IMR-90 (cell line): ENCODE results near the gene MOB2. TPM values are rescaled to one million over a fixed set of nuclear protein-coding genes. Genes with fewer than 3 reads are reported as not detected.

Experiments used
- ATAC-seq: fragments of 200-7000 bp; cut with Tn5 transposase; 2 replicates; pipeline ENCODE4 v1.9.1; 2020; ENCODE audit warnings: low read depth, mild to moderate bottlenecking, moderate library complexity
- BruUV-seq: library from RNA; stranded (reverse); fragments of 400-500 nt; replicated peaks from 2 replicates; lab custom pipeline; 2021; lab: Mats Ljungman, UMichigan
- CTCF ChIA-PET: fragments of 300-600 bp; formaldehyde crosslinking; extraction: SDS; loops from one replicate; lab custom pipeline; 2021; ENCODE audit warnings: antibody characterized with exemption; lab: Yijun Ruan, JAX
- POLR2A ChIA-PET: fragments of 300-600 bp; sonication (Branson Sonifier 250); formaldehyde crosslinking; loops from one replicate; lab custom pipeline; 2022; ENCODE audit warnings: antibody characterized with exemption; ENCODE audit not compliant: unreplicated experiment; lab: Charles Lee
- DNase-seq: peaks from one replicate; pipeline ENCODE4 v3.0.0; 2013
- H2AFZ ChIP-seq: replicated peaks from 2 replicates; pipeline ENCODE3; 2013; ENCODE audit warnings: low read length, mild to moderate bottlenecking; ENCODE audit not compliant: poor library complexity
- H2AK5ac ChIP-seq: 2 replicates; pipeline ENCODE4 v1.6.1; 2013; ENCODE audit warnings: low read depth, low read length, inconsistent platforms
- H2AK9ac ChIP-seq: replicated peaks from 2 replicates; pipeline ENCODE3; 2013; ENCODE audit warnings: mild to moderate bottlenecking, low read depth, low read length, moderate library complexity; ENCODE audit not compliant: poor library complexity
- H2BK120ac ChIP-seq: 2 replicates; pipeline ENCODE4 v1.6.1; 2013; ENCODE audit warnings: low read depth, low read length, inconsistent platforms
- H2BK15ac ChIP-seq: 3 replicates; pipeline ENCODE4 v1.6.1; 2013; ENCODE audit warnings: low read depth, low read length, inconsistent platforms
- H2BK20ac ChIP-seq: 2 replicates; pipeline ENCODE4 v1.6.1; 2013; ENCODE audit warnings: low read depth, mild to moderate bottlenecking, inconsistent platforms, low read length, moderate library complexity
- H2BK5ac ChIP-seq: 2 replicates; pipeline ENCODE4 v1.6.1; 2013; ENCODE audit warnings: mild to moderate bottlenecking, low read depth, low read length, inconsistent platforms; ENCODE audit not compliant: poor library complexity, severe bottlenecking
- H3K14ac ChIP-seq: replicated peaks from 2 replicates; pipeline ENCODE4 v1.6.1; 2013; ENCODE audit warnings: low read depth, low read length, inconsistent platforms
- H3K18ac ChIP-seq: 2 replicates; pipeline ENCODE4 v1.6.1; 2013; ENCODE audit warnings: low read depth, low read length, control low read depth
- H3K23ac ChIP-seq: 2 replicates; pipeline ENCODE4 v1.6.1; 2013; ENCODE audit warnings: low read depth, low read length, inconsistent platforms
- H3K27ac ChIP-seq: 2 replicates; pipeline ENCODE4 v1.5.1; 2013; ENCODE audit warnings: mild to moderate bottlenecking, control low read depth, low read length; ENCODE audit not compliant: insufficient read depth
- H3K27me3 ChIP-seq: 2 replicates; pipeline ENCODE4 v1.6.1; 2013; ENCODE audit warnings: low read length; ENCODE audit not compliant: control insufficient read depth, insufficient read depth
- H3K36me3 ChIP-seq: 2 replicates; pipeline ENCODE4 v1.6.1; 2013; ENCODE audit warnings: low read length, mixed read lengths; ENCODE audit not compliant: control insufficient read depth, insufficient read depth
- H3K4ac ChIP-seq: 2 replicates; pipeline ENCODE4 v1.6.1; 2013; ENCODE audit warnings: low read depth, low read length, inconsistent platforms
- H3K4me1 ChIP-seq: 2 replicates; pipeline ENCODE4 v1.6.1; 2013; ENCODE audit warnings: low read length, mixed read lengths; ENCODE audit not compliant: control insufficient read depth, insufficient read depth
- H3K4me2 ChIP-seq: 2 replicates; pipeline ENCODE4 v1.6.1; 2013; ENCODE audit warnings: low read depth, mild to moderate bottlenecking, control low read depth, low read length, moderate library complexity
- H3K4me3 ChIP-seq: 2 replicates; pipeline ENCODE4 v1.5.1; 2013; ENCODE audit warnings: low read depth, mild to moderate bottlenecking, control low read depth, low read length, moderate library complexity; ENCODE audit not compliant: insufficient read depth
- H3K56ac ChIP-seq: 2 replicates; pipeline ENCODE4 v1.6.1; 2013; ENCODE audit warnings: low read length, inconsistent platforms; ENCODE audit not compliant: insufficient read depth; ENCODE audit errors: extremely low read depth
- H3K79me1 ChIP-seq, 2 experiments: 2 replicates each; pipeline ENCODE4 v1.6.1; 2013; ENCODE audit warnings: low read length in 2 of 2, inconsistent platforms in 1 of 2, low read depth in 1 of 2
- H3K9ac ChIP-seq: 2 replicates; pipeline ENCODE4 v1.6.1; 2013; ENCODE audit warnings: low read depth, low read length, control low read depth
- H3K9me1 ChIP-seq: 2 replicates; pipeline ENCODE4 v1.6.1; 2013; ENCODE audit warnings: low read length, inconsistent platforms; ENCODE audit not compliant: insufficient read depth
- H3K9me3 ChIP-seq: 2 replicates; pipeline ENCODE4 v1.6.1; 2013; ENCODE audit warnings: low read length; ENCODE audit not compliant: control insufficient read depth, insufficient read depth
- H4K20me1 ChIP-seq: 2 replicates; pipeline ENCODE4 v1.6.1; 2013; ENCODE audit warnings: low read length, inconsistent platforms; ENCODE audit not compliant: insufficient read depth
- H4K5ac ChIP-seq: 2 replicates; pipeline ENCODE4 v1.6.1; 2013; ENCODE audit warnings: mild to moderate bottlenecking, low read depth, low read length, control low read depth
- H4K8ac ChIP-seq, 2 experiments: 2 replicates each; pipeline ENCODE4 v1.6.1; 2013; ENCODE audit warnings: low read depth in 2 of 2, low read length in 2 of 2, control low read depth in 1 of 2, inconsistent platforms in 1 of 2
- H4K91ac ChIP-seq: 2 replicates; pipeline ENCODE4 v1.6.1; 2013; ENCODE audit warnings: low read depth, low read length, inconsistent platforms; ENCODE audit not compliant: insufficient read depth
- CTCF ChIP-seq: conservative IDR thresholded peaks from 2 replicates; pipeline ENCODE4 v1.5.1; 2012; ENCODE audit warnings: mild to moderate bottlenecking, low read depth, low read length, improper control_type of control experiment
- RAD21 ChIP-seq: IDR thresholded peaks from 2 replicates; pipeline ENCODE4 v1.6.1; 2012; ENCODE audit warnings: low read length, improper control_type of control experiment
- WGBS, 2 experiments: methylation state at CpG; one replicate each; pipeline versions ENCODE4 v1.1.5 to v1.1.7; 2013; ENCODE audit warnings: missing lambda C conversion rate in 2 of 2; ENCODE audit not compliant: insufficient read length in 1 of 2; ENCODE audit errors: extremely low coverage in 2 of 2; 5-methylcytosine and 5-hydroxymethylcytosine counted together
- dilution Hi-C: fragments of 300-500 bp; cut with HindIII; formaldehyde crosslinking; loops from one replicate; pipeline ENCODE4 v1.14.3; 2018; ENCODE audit warnings: low sequenced_read_pairs; ENCODE audit not compliant: unreplicated experiment
- in situ Hi-C: fragments of 300-500 bp; cut with MboI; formaldehyde crosslinking; loops from 3 replicates; pipeline ENCODE4 v1.14.3; 2019; ENCODE audit warnings: low sequenced_read_pairs, inconsistent platforms, mixed read lengths
- intact Hi-C: fragments of 100-400 bp; cut with micrococcal nuclease; formaldehyde crosslinking; loops from 2 replicates; pipeline ENCODE4 v1.10.0; 2022
- polyA plus RNA-seq, 3 experiments: library from polyadenylated mRNA; depleted of rRNA; stranded (reverse); fragments of >200 nt; gene quantifications; 2 replicates each; pipeline ENCODE4 v1.2.3, GENCODE V29; 2012; ENCODE audit warnings: low replicate concordance in 1 of 3
- total RNA-seq: library from RNA; depleted of rRNA; stranded (reverse); fragments of >200 nt; gene quantifications from 2 replicates; pipeline ENCODE4 v1.2.3, GENCODE V29; 2012

The MOB2 gene
- total and polyA plus RNA-seq, 2 of the 4 experiments (the other 2 are of a cell fraction): 23.7 to 36.2 TPM

- no peak overlapping the region for H3K27ac ChIP-seq
- no peak overlapping the region for H4K5ac ChIP-seq
- H3K56ac ChIP-seq: no peak overlapping the region
- no peaks in the 10 kb centered on the region for H3K79me1 ChIP-seq
- H3K9ac ChIP-seq: no peak overlapping the region
- H2AFZ ChIP-seq: no peak overlapping the region
- BruUV-seq: no TSS peak
- no peaks in the 10 kb centered on the region for H3K36me3 ChIP-seq
- H3K14ac ChIP-seq: no peak overlapping the region
- H3K18ac ChIP-seq: no peak overlapping the region
- H3K27me3 ChIP-seq: peaks cover 2% of the 10 kb centered on the region; the same call in 1 of the 2 replicates
- H4K8ac ChIP-seq: no peak overlapping the region
- POLR2A ChIA-PET: no interaction called here
- H4K91ac ChIP-seq: no peak overlapping the region
- H2BK5ac ChIP-seq: no peak overlapping the region
- no peak overlapping the region for H2AK5ac ChIP-seq
- H3K9me3 ChIP-seq: no peaks in the 10 kb centered on the region
- DNase-seq (no peak), ATAC-seq (no peak)
- no peak overlapping the region for H3K4me3 ChIP-seq
- no peaks in the 10 kb centered on the region; the same call in none of the 2 replicates for H4K20me1 ChIP-seq
- H3K4ac ChIP-seq: no peak overlapping the region
- in situ Hi-C loops: no loop called here
- TF ChIP-seq CTCF (no peak), RAD21 (no peak)
- dilution Hi-C loops: no loop called here
- H3K4me2 ChIP-seq: no peak overlapping the region
- H2BK15ac ChIP-seq: no peak overlapping the region
- H3K9me1 ChIP-seq: no peaks in the 10 kb centered on the region
- WGBS, 2 experiments: 85% methylated on average over 14 of the region's 27 CpGs; no CpG with 5 or more reads in 1 of the 2 experiments
- H2BK120ac ChIP-seq: no peak overlapping the region
- H3K4me1 ChIP-seq: no peaks in the 10 kb centered on the region
- H3K23ac ChIP-seq: no peak overlapping the region
- intact Hi-C loops: no loop called here
- CTCF ChIA-PET: no interaction called here
- H2AK9ac ChIP-seq: no peak overlapping the region
- no peak overlapping the region for H2BK20ac ChIP-seq
Observed at GRCh38 chr11:1451781-1452470, 34.7 kb downstream of the MOB2 start.
